Activated CD8-positive, alpha-beta memory T cell treated with anti-CD3 and anti-CD28 coated beads for 48 hours (primary cell): Measurements from ENCODE around the gene LRIG3.
"Not testable (repeated sequence)": the region's sequence is repeated elsewhere in the genome, so short reads cannot be mapped to it uniquely, and the experiment has no call there.

ENCODE experiments used
- DNase-seq, 3 experiments: peaks; one replicate each; pipeline ENCODE4 v3.0.0-alpha.2; 2020; ENCODE audit warnings: low read depth in 2 of 3, low spot score in 2 of 3

Gene LRIG3, protein sequence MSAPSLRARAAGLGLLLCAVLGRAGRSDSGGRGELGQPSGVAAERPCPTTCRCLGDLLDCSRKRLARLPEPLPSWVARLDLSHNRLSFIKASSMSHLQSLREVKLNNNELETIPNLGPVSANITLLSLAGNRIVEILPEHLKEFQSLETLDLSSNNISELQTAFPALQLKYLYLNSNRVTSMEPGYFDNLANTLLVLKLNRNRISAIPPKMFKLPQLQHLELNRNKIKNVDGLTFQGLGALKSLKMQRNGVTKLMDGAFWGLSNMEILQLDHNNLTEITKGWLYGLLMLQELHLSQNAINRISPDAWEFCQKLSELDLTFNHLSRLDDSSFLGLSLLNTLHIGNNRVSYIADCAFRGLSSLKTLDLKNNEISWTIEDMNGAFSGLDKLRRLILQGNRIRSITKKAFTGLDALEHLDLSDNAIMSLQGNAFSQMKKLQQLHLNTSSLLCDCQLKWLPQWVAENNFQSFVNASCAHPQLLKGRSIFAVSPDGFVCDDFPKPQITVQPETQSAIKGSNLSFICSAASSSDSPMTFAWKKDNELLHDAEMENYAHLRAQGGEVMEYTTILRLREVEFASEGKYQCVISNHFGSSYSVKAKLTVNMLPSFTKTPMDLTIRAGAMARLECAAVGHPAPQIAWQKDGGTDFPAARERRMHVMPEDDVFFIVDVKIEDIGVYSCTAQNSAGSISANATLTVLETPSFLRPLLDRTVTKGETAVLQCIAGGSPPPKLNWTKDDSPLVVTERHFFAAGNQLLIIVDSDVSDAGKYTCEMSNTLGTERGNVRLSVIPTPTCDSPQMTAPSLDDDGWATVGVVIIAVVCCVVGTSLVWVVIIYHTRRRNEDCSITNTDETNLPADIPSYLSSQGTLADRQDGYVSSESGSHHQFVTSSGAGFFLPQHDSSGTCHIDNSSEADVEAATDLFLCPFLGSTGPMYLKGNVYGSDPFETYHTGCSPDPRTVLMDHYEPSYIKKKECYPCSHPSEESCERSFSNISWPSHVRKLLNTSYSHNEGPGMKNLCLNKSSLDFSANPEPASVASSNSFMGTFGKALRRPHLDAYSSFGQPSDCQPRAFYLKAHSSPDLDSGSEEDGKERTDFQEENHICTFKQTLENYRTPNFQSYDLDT

DNA sequence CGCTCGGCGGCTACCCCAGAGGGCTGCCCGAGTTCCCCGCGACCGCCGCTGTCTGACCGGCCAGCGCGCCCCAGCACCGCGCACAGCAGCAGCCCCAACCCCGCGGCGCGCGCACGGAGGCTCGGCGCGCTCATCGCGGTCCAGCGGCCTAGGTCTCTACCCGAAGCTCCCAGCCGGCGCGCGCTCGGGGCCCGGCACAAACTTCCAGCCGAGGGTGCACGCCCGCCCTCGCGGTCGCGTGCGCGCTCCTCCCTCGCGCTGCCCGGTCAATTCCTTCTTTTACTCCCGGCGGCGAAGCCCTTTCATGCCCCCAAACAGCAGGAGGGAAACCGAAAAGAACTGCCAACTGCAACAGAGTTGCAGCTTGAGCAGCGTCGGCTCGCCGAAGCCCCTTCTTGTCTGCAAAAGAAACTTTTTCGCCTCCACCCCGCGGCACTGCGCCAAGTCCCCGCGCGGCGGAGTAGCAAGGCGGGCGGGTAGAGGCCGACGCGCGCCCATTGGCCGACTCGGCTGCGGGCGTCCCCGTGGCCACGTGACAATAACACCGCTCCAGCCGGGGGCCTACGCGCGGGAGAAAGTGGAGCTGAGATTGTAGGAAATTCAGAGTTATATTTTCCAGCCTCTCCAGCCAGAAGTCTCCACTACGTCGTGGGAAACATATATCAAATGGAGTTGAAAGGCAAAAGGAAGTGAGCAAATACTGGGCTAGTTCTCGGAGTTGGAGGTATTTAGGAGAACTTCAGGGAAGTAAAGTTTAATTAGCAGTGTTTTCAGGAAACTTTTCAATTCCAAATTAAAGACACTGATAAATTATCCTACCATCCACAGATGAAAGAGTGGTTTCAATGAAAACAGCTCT is at the start of gene LRIG3:
Gene LRIG3, minus strand, starts transcription at position 403 of the 859 bp plus-strand sequence. Its CDS starts 269 bp downstream, at position 134.
- DNase-seq: peak in 1 of 3 experiments; percentile 2

DNA sequence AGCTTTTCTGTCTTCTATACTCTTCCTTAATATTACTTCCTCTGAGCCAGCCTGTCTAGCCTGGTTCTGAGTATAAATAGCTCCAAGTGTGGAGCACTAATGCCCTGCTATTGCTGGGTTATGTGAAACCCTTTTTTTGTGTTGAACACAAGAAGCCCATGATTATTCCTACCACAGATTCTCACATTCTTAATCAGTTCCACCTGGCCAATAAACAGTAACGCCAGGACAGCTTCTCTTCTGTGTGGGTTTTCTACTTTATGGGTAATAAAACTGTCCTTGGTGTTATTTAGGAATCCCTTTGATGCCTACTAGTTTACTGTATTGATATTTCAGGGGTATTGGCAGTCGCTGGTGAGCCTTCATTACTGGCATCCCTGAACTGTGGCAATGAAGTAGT is 48.9 kb upstream of the LRIG3 start:
- no peak for DNase-seq

DNA sequence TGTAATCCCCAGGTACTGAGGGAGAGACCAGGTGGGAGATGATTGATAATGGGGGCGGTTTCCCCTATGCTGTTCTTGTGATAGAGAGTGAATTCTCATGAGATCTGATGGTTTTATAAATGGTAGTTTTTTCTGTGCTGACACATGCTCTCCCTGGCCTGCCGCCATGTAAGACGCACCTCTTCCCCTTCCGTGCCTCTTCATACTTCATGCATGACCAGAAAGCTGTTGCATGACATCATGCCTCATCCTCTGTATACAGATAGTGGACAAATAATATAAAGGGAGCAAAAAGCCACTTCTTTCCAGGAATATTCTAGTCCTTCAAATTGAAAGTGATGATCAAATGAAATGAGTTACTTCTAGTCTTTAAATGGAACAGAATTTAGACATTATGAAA is 47.3 kb upstream of the LRIG3 start:
- no peak for DNase-seq

DNA sequence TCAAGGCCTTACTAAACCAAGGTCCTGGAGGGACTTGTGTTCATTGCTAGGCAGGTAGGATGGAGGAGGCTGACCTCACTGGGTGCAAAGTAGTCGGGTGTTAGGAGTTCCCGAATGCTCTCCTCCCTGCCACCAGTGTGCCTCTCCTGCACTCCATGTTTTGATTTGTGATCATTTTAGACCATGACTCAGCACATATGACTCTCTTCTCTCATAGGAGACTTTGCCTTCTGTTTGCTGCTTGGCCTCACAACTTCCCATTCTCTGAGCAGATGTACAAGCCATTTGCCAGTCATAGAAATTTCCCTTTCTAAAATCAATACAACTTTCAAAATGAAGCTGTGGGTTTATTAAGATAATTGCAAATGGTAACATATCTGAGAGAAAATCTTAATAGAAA is 46.6 kb upstream of the LRIG3 start:
- no peak for DNase-seq

DNA sequence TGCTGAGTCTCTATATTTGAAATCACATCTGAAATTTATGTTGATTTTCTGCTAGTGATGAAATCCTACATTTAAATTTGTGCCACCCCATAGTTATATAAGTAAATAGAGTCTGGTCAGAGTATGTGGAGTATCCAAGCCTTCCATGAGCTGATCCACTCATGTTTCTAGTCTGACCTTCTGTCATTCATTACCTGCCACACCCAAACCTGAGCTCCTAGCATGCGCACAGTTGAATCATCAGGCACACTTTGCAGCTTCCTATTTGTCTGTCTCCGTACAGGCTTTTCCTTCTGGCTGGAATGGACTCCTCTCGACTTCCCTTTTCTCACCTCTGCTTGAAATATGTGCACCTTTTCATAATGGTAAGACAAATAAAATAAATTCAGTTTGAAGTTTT is 45.3 kb upstream of the LRIG3 start:
- no peak for DNase-seq

DNA sequence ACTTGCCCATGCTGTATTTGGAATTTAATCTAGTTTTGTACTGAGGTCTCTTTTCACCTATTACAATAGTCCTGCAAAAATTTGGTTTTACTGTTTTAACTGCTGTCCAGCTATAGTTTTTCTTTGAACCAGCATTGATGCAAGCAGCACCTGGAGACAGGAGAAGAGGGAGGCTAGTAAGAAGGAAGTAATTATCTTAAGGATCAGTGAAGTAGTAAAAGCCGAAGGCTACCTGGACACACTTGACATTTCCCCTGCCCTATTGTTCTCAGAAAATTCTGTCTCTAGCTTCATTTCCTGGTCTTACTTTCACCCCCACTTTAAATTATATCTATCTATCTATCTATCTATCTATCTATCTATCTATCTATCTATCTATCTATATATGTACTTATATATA is 43.5 kb upstream of the LRIG3 start:
- no peak for DNase-seq

DNA sequence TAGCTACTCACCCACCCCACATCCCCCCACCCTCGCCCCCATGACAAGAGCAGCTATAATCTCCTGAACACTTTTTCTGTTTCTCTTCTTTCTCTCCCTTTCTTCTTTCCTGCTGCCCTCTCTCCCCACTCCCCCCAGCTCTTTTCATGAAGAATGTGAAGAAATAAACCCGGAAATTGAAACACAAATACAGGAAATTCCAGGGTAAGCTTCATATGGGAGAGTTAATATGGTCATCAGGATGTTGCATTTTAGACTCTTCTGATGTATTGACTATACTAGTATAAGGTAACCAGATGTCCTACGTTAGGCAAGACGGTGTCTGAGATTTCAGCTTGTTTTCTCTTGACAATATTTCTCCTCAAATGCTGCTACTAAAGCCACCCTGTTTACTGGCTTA is 41.6 kb upstream of the LRIG3 start:
- no peak for DNase-seq

DNA sequence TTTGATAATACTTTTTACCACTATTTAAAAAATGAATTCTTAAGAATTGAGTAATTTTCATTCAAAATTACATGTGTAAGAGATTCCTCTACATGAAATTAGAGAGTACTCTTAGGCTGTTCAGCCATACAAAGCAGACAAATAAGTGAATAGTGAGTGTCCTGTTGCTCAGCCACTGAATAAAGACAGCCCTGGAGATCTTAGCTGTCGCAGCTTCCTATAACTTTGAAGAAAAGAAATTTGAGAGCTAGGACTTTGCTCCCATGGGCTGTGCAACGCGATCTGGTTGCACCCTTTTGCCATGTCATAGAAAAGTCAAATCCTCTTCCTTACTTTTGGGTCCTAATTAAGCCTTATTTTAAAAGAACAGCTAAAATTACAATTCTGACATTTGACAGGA is 40.9 kb upstream of the LRIG3 start:
- DNase-seq: no peak

DNA sequence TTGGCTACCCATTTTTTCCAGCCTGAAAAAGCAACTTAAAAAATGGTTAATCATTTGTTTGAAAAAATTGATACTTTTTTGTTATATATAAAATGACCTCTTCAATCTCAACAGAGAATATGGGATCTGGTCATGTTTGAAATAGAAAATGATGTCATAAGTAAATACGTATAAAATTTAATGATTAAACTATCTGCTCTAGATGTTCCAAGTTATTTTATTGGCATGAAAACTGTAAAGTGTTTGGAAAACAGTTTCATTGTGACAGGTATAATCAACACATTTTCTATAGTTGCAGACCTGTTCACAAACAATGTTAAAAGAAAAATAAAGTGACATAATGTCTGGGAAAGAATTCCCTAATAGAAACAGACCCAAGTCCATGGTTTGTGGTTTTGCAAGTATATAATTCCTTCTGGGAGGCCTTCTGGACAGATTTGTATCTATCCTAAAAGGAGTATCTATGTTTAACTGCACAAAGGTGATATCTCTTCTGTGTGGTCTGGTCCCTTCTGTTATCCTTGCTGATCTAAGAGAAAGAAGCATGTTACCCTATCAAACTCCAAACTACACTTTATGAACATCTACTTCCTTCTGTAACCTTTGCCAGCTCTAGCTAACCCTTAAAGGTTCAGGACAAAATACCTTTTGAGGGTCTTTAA is 39.5 kb upstream of the LRIG3 start:
- no peak for DNase-seq

DNA sequence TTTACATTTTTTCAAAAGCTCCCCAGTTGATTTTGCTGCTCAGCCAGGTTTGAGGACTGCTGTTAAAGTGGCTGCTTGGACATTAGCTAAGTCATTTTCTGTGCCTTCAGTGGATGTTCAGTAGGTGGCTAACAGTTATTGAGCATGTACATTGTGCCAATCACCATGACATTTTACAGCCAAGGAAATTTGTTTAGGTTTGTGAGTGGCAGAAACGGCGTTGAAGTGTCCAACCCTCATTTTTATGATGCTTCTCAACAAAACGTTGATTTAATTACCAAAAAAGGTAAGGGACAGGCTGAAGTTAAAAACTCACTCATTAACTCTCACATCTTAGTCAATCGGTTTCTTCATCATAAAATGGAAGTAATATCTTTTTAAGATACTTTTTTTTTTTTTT is 37.0 kb upstream of the LRIG3 start:
- DNase-seq: no peak

DNA sequence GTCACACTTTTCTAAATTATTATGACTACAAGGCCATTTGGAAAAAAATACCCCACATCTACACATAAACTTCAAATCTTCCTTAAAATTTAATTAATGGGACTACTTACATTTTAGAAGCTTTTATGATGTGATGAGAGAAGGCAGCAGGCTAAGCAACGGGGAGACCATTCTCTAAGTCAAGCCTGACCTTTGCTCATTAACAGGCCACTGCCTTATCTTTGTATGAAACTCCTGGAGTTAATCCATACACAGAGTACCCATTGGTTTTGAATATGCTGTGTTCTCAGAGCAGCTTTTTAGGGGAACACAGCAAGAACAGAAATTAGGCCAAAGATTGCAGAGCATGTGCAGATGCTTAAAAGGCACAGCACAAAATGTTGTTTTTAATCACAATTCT is 35.5 kb upstream of the LRIG3 start:
- DNase-seq: no peak

DNA sequence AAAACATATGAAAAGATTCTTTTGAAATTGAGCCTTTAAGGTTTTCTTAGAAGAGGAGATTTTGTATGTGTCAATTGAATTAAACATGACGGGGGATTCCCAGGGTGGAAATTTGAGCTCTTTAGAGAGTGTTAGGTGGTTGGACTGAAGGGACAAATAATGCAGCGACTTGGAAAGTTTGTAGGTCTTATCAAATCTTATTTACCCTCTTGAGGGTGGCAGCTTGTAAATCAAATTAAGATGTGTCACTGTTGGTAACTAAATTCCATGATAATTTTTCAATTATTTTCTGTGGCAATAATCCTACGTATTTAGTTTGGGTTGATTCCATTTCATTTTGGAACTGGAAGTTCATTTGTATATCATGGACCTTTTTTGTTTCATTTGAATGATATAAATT is 33.7 kb upstream of the LRIG3 start:
- no peak for DNase-seq

DNA sequence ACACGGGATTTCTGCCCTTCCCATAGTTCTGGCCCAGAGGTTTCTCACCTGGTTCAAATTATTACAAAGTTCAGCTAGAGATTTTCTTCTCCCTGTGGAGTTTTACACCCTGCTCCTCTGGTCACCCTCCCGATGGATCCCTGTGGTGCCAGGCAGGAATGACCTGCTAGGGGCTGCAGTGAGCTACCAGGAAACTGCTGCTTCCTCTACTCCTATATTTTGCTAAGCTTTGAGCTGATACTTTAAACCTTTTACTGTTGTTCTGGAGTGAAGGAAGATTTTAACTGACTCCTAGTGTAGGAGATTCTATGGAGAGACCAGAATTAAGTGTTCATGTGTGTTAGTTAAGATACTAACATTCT is 30.4 kb upstream of the LRIG3 start:
- no peak for DNase-seq

DNA sequence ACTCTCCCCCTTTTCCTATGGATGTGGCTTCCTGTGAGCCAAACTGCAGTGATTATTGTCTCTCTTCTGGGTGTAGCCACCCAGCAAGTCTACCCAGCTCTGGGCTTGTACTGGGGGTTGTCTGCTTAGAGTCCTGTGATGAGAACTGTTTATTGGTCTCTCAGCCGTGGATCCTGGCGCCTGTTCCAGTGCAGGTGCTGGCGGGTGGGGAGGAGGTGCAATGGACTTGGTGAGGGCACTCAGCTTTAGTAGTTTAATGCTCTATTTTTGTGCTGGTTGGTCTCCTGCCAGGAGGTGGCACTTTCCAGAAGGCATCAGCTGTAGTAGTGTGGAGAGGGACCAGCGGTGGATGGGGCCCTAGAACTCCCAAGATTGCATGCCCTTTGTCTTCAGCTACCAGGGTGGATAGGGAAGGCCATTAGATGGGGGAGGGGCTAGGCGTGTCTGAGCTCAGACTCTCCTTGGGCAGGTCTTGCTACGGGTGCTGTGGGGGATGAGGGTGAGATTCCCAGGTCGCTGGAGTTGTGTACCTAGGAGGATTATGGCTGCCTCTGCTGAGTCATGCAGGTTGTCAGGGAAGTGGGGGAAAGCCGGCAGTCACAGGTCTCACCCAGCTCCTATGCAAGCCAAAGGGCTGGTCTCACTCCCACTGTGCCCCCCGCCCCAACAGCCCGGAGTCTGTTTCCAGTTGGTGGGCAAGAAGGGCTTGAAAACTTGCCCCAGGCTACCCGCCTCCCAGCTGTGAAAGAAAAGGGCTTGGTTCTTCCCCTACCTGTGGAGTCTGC is 29.8 kb upstream of the LRIG3 start:
- not testable (repeated sequence) for DNase-seq

DNA sequence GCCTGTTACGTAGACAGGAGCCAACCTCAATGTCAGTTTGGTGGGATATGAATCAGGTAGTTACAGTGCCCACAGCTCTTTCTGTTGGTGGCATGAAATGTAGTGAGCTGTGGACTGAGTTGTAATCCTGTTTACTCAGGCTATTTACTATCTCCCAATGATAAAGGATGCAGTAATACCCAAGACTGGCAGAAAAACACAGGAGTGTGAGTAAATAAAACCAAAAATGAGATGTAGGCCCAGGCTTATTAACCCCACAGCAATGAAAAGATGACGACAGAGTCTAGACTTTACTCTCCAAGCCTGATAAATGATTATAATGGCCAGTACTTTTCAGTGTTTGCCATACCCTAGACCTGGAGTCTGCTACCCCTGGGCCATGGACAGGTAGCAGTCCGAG is 22.8 kb upstream of the LRIG3 start:
- no peak for DNase-seq

DNA sequence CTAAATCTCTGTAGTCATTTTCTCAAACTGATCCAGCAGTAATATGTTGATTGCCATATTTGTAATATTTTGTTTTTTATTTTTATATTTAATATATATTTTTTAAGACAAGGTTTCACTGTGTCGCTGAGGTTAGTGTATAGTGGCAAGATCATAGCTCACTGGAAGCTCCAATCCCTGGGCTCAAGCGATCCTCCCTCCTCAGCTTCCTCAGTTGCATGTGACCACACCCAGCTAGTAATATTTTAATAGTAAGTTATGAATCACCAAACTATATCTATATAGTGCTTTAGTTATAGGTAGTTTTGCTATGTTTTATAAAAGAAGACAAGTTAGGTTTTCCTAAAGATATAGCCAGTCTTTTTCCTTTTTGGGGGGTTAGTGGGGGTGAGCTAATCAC is 22.0 kb upstream of the LRIG3 start:
- DNase-seq: no peak

DNA sequence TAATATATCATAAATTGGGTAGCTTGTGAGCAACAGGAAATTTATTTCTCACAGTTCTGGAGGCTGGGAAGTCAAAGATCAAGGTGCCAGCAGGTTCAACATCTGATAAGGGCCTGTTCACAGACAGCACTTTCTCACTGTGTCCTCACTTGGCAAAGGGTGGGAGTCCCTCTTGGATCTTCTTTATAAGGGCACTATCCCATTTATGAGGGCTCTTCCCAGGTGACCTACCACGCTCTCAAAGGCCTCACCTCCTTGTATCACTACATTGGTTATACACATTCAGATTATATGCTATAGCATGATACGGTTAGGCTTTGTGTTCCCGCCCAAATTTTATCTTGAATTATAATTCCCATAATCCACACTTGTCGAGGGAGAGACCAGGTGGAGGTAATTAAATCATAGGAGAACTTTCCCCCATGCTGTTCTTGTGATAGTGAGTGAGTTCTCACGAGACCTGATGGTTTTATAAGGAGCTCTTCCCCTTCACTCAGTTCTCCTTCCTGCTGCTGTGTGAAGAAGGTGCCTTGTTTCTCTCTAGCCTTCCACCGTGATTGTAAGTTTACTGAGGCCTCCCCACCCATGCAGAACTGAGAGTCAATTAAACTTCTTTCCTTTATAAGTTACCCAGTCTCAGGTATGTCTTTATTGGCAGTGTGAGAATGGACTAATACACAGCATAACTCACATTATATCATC is 19.2 kb upstream of the LRIG3 start:
- DNase-seq: no peak

DNA sequence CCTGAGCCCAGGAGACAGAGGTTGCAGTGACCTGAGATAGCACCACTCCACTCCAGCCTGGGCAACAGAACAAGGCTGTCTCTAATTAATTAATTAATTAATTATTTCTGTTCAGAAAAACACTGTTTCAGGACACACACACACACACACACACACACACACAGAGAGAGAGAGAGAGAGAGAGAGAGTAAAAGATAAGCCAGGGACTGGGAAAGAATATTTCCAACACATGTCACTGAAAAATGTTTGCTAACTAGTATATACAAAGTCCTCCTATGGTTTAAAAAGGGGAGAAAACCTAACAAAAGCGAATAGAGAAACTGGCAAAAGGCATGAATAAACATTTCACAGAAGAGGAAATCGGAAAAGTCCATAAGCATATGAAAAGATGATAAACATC is 18.1 kb upstream of the LRIG3 start:
- no peak for DNase-seq

DNA sequence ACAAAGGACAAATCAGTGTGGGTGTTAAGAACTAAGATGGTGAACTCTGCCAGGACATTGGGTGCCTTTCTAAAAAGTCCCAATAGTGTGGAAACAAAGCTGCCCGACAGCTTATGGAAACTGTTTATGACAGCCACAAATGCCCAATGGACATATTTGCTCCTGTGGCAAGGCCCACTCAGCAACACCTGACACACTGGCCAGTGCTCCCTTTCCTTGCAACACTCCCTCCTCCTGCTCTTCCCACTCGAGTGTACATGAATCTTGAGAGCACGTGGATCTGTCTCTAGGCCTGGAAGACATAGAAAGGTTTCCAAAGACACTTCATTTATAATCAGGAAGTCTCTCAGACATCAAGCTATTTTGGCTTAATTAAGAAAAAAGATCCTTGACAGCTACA is 14.2 kb upstream of the LRIG3 start:
- DNase-seq: no peak
